HG03108 (cell line): ENCODE measurements around the gene AGPAT1.
A peak's percentile ranks its signal among the peaks of the same experiment; 100 is the strongest.

Source experiments
- ATAC-seq: cut with Tn5 transposase; IDR thresholded peaks from one replicate; pipeline ENCODE4 v1.9.1; 2021; ENCODE audit warnings: moderate library complexity; ENCODE audit not compliant: unreplicated experiment

AGPAT1 gene

GRCh38 chr6:32127409-32127716 lies 48.5 kb downstream of the AGPAT1 start:
- no peak for ATAC-seq

- ATAC-seq, result no peak
Measured at GRCh38 chr6:32126880-32127279, 49.0 kb downstream of the AGPAT1 start.

GRCh38 chr6:32123681-32124080 lies 52.2 kb downstream of the AGPAT1 start:
- ATAC-seq, result no peak

- ATAC-seq, result no peak
Measured at GRCh38 chr6:32120573-32121059, 55.3 kb downstream of the AGPAT1 start.

GRCh38 chr6:32118782-32119628 lies 56.9 kb downstream of the AGPAT1 start:
- peak; percentile 63 for ATAC-seq
